IPS-18a (cell line): ENCODE results near the gene CFP.

Experiments used
- H3K27ac ChIP-seq: one replicate; pipeline ENCODE4 v1.5.1; 2013; ENCODE audit warnings: low read length
- H3K27me3 ChIP-seq: one replicate; pipeline ENCODE4 v1.6.1; 2013; ENCODE audit warnings: mild to moderate bottlenecking, low read length; ENCODE audit not compliant: control insufficient read depth, insufficient read depth
- H3K36me3 ChIP-seq: one replicate; pipeline ENCODE4 v1.6.1; 2013; ENCODE audit warnings: low read depth, low read length; ENCODE audit not compliant: control insufficient read depth
- H3K4me1 ChIP-seq: one replicate; pipeline ENCODE4 v1.6.1; 2013; ENCODE audit warnings: low read depth, low read length; ENCODE audit not compliant: control insufficient read depth
- H3K4me3 ChIP-seq: one replicate; pipeline ENCODE4 v1.5.1; 2013; ENCODE audit warnings: low read length
- H3K9ac ChIP-seq: one replicate; pipeline ENCODE4 v1.6.1; 2013; ENCODE audit warnings: mild to moderate bottlenecking, low read length, moderate library complexity
- H3K9me3 ChIP-seq: one replicate; pipeline ENCODE4 v1.6.1; 2013; ENCODE audit warnings: low read depth, low read length; ENCODE audit not compliant: control insufficient read depth

The CFP gene

GRCh38 chrX:47651043-47651905 is 21.5 kb upstream of the CFP start:
- H3K9ac ChIP-seq, result peak overlapping the region; percentile 52
- H3K4me1 ChIP-seq, result peaks cover 5% of the 10 kb centered on the region
- H3K36me3 ChIP-seq, result peaks cover 4% of the 10 kb centered on the region
- H3K9me3 ChIP-seq, result peaks cover 9% of the 10 kb centered on the region
- no peaks in the 10 kb centered on the region for H3K27me3 ChIP-seq
- peak overlapping the region; percentile 69 for H3K4me3 ChIP-seq
- no peak overlapping the region for H3K27ac ChIP-seq

GRCh38 chrX:47650164-47651042 is 20.7 kb upstream of the CFP start, which contains the start of gene ELK1:
Gene ELK1 (minus strand): TSS chrX:47650563. CDS start chrX:47641441, 9,122 bp downstream.
- Histone ChIP-seq H3K9ac (peak within 1 kb of the TSS; percentile 52), H3K4me1 (peaks cover 5% of the 10 kb centered on the region), H3K9me3 (peaks cover 9% of the 10 kb centered on the region), H3K27me3 (no peaks in the 10 kb centered on the region), H3K4me3 (peak within 1 kb of the TSS; percentile 69), H3K27ac (no peak within 1 kb of the TSS), H3K36me3 (no peaks in the 10 kb centered on the region)

GRCh38 chrX:47649781-47650163 is 20.0 kb upstream of the CFP start:
- H3K4me1 ChIP-seq, result peaks cover 5% of the 10 kb centered on the region
- peak overlapping the region; percentile 68 for H3K4me3 ChIP-seq
- H3K9ac ChIP-seq, result no peak overlapping the region
- H3K36me3 ChIP-seq, result no peaks in the 10 kb centered on the region
- peaks cover 9% of the 10 kb centered on the region for H3K9me3 ChIP-seq
- no peaks in the 10 kb centered on the region for H3K27me3 ChIP-seq
- no peak overlapping the region for H3K27ac ChIP-seq

DNA sequence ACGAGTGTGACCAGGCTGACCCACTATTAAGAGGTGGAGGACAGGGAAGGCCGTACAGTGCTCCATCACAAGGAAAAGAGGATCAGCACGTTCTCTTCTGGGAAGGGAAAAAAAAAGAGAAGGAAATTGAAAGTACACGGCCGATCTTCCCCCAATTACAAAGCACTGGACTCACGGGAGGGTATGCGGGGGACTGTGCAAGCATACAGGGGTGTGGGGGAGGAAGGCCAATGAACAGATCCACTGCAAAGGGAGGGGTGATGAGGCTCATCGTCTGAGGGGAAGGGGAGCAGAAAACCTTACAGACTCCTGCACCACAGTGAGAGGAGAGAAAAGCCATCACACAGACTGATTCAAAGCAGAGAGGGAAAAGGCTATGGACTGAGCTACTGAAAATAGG is 19.5 kb upstream of the CFP start:
- H3K9me3 ChIP-seq, result peaks cover 9% of the 10 kb centered on the region
- H3K27me3 ChIP-seq, result no peaks in the 10 kb centered on the region
- H3K36me3 ChIP-seq, result no peaks in the 10 kb centered on the region
- H3K9ac ChIP-seq, result no peak overlapping the region
- H3K4me1 ChIP-seq, result peaks cover 5% of the 10 kb centered on the region
- H3K27ac ChIP-seq, result no peak overlapping the region
- peak overlapping the region; percentile 68 for H3K4me3 ChIP-seq

- Histone ChIP-seq H3K27me3 (no peaks in the 10 kb centered on the region), H3K9ac (no peak overlapping the region), H3K27ac (no peak overlapping the region), H3K36me3 (no peaks in the 10 kb centered on the region), H3K9me3 (peaks cover 4% of the 10 kb centered on the region), H3K4me1 (peaks cover 5% of the 10 kb centered on the region), H3K4me3 (no peak overlapping the region)
Observed at GRCh38 chrX:47648376-47648775, 18.6 kb upstream of the CFP start.

- H3K4me3 ChIP-seq, result no peak overlapping the region
- no peaks in the 10 kb centered on the region for H3K27me3 ChIP-seq
- H3K36me3 ChIP-seq, result no peaks in the 10 kb centered on the region
- no peak overlapping the region for H3K9ac ChIP-seq
- peaks cover 5% of the 10 kb centered on the region for H3K9me3 ChIP-seq
- H3K4me1 ChIP-seq, result peaks cover 5% of the 10 kb centered on the region
- H3K27ac ChIP-seq, result no peak overlapping the region
Observed at GRCh38 chrX:47646636-47647035, 16.9 kb upstream of the CFP start.

DNA sequence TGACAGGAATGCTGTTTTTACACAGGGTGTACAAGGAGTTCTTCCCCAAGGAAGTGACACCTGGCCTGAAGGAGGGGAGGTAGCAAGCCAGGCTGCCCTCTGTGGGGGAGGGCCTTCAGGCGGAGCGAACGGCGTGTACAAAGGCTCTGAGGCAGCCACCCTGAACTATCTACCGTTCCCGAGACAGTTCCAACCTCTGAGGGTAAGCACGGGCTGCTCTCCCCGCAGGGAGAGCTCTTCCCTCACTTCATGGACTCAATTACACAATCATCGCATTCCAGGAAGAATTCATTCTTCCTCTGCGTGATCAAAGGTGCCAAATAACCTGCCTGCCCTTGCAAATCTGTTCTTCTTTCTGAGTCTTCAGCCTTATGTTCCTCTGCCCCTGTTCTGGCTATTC is 15.8 kb upstream of the CFP start:
- Histone ChIP-seq H3K9ac (no peak overlapping the region), H3K27me3 (no peaks in the 10 kb centered on the region), H3K4me3 (no peak overlapping the region), H3K36me3 (peaks cover 6% of the 10 kb centered on the region), H3K9me3 (peaks cover 11% of the 10 kb centered on the region), H3K27ac (no peak overlapping the region), H3K4me1 (no peaks in the 10 kb centered on the region)

GRCh38 chrX:47644557-47645091 is 14.9 kb upstream of the CFP start:
- peaks cover 12% of the 10 kb centered on the region for H3K36me3 ChIP-seq
- no peaks in the 10 kb centered on the region for H3K4me1 ChIP-seq
- H3K9me3 ChIP-seq, result peaks cover 20% of the 10 kb centered on the region
- H3K27me3 ChIP-seq, result no peaks in the 10 kb centered on the region
- H3K27ac ChIP-seq, result no peak overlapping the region
- H3K4me3 ChIP-seq, result no peak overlapping the region
- H3K9ac ChIP-seq, result no peak overlapping the region

DNA sequence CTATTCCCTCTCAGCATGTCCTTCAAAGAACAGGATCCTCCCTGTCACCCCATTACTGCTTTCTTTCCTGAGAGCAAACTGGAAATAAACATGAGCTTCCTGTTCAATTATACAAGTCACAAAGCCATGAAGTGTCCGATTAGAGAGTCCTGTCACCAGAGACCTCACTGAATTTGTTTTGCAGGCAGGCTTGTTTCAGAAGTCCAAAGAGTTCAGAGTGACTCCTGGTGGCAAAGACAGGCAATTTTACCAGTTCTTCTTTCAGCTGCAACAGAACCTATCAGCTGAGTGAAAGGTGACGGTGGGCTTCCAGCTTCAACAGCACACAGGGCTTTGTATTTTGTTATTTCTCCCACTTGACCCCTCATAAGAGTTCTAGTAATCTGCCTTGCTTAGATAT is 14.2 kb upstream of the CFP start:
- Histone ChIP-seq H3K9me3 (peaks cover 21% of the 10 kb centered on the region), H3K4me1 (no peaks in the 10 kb centered on the region), H3K4me3 (no peak overlapping the region), H3K36me3 (peaks cover 12% of the 10 kb centered on the region), H3K9ac (no peak overlapping the region), H3K27me3 (no peaks in the 10 kb centered on the region), H3K27ac (no peak overlapping the region)

DNA sequence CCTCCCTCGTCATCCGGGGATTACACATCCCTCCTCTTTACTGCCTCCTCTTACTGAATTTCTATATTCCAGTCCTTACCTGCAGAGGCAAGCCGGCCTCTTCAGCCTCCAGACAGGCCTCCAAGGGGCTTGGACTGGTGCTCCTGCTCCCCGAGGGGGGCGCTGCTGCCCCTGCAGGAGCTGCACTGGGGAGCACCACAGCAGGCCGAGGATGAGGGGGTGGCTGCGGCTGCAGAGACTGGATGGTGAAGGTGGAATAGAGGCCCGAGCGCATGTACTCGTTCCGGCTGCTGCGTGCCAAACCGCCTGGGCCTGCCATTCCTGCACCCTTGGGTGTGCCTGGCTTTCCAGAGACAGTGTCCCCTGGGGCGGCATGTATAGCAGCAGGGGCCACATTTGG is 9.1 kb upstream of the CFP start:
- peaks cover 23% of the 10 kb centered on the region for H3K9me3 ChIP-seq
- no peaks in the 10 kb centered on the region for H3K27me3 ChIP-seq
- no peak overlapping the region for H3K9ac ChIP-seq
- H3K27ac ChIP-seq, result no peak overlapping the region
- peaks cover 12% of the 10 kb centered on the region for H3K36me3 ChIP-seq
- no peaks in the 10 kb centered on the region for H3K4me1 ChIP-seq
- H3K4me3 ChIP-seq, result no peak overlapping the region

DNA sequence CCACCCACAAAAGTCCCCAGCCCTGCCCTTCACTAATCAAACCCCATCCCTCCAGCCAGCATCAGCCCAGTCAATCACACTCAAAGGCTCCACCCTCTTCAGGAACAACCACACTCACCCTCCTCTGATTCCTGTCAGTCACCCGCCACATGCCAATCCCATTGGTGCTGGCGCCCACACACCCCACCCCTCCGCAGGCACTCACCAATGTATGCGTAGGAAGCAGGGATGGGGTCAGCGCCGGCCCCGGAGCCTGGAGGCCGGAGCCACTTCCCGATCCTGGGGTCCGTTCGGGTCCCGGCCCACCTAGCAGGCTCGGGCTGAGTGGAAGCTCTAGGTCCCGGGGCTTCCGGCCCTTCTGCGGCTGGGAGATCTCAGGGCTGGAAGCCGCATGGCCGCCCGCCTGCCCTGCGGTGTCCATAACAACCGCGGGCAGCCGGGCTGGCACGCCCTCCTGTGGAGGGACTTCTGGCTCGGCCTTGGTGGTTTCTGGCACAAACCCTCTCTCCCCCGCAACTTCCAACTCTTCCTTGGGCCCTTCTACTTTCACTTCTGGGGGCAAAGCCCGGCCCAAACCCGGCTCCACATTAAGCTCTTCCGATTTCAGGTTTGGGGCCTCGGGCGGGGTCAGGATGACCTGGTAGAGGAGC is 7.9 kb upstream of the CFP start:
- H3K9me3 ChIP-seq, result peaks cover 19% of the 10 kb centered on the region
- peaks cover 12% of the 10 kb centered on the region for H3K36me3 ChIP-seq
- H3K27me3 ChIP-seq, result no peaks in the 10 kb centered on the region
- peak overlapping the region; percentile 2 for H3K4me3 ChIP-seq
- H3K4me1 ChIP-seq, result no peaks in the 10 kb centered on the region
- H3K27ac ChIP-seq, result no peak overlapping the region
- H3K9ac ChIP-seq, result peak overlapping the region; percentile 34
